ENCODE data around the gene AGPS.

AGPS gene

DNA sequence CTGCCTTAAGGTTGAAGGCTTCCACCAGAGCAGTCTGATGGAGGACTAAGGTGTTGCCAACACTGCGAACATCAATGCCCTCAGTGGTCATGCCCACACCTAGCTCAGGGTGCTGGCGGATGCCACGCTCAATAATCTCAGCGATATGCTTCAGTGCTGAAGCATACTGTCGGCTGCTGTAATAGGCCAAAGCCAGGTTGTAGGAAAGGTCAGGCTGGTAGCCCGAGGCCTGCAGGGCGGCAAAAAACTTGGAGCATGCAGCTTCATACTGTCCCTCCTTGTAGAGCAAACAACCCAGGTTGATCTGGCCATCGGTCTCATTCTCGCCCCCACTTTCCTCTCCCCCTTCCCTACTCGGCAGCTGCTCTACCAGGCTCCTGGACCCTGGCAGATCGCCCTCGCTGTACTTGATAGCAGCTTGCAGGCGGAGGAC, 159.4 kb downstream of the AGPS start:
- no peak for DNase-seq (ENCODE audit: low read depth)

DNA sequence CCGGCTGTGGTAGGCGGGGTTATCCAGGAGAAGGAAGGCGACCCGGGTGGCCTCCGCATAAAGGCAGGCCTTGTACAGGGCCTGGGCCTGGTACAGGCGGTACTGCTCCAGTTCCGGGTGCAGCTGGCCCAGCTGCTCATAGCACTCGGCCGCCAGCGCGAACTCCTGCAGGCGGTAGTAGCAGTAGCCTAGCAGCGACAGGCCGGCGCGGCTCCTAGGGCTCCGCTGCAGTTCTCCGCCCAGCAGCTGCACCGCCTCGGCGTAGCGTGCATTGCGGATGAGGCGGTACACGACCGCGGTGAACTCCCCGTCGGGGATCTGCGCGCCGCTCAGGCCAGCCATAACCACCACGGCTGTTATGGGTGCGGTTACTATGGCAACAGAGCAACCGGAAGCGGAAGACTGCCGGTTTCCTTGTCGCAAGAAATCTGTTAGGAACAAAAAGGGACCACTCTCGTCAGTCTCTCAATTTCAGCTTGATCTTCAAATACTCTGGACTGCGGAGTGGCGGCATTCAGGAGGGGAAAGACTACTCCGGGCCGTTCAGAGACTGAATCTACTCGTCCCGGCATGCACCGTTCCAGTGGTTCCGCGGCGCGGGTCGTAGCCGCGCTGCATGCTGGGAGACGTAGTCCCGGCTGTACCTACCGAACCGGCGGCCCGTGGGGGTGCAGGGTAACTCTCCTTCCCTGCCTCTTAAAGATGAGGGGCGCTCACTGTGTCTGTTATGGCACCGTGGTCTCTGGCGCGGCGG, 160.0 kb downstream of the AGPS start:
- DNase-seq (ENCODE audit: low read depth), result peak; percentile 82

DNA sequence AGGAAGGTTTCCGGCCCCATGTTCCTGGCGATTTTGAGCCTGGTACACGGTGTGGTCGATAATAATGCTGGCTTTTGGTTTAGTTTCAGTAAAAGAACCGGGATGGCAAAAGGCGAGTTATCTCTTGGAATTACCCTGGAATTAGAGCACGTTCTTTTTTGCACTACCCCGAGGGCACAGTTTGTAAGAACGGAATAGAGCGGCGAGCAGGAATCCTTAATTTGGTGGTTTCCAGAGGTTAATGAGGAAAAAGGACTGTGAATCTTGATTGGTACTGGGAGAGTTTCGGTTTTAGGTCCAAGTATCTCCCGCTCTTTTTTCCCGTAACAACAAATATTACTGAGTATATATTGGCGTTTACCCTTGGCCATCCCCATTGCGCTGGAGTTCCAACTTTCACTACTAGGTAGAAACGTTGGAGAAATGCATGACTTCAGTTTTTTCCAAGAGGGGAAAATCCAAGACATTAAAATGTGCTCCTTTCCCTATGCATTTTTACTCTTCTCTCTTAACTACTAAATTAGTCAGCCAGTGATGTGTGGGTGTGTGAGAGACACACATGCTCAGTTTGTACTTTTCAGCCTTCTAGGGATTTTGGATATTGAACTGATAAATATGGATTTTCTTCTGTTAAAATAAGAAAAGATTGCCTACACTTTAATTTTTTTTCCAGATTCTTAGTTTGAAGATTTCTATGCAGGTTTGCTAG, 160.8 kb downstream of the AGPS start:
- DNase-seq (ENCODE audit: low read depth), result no peak

DNA sequence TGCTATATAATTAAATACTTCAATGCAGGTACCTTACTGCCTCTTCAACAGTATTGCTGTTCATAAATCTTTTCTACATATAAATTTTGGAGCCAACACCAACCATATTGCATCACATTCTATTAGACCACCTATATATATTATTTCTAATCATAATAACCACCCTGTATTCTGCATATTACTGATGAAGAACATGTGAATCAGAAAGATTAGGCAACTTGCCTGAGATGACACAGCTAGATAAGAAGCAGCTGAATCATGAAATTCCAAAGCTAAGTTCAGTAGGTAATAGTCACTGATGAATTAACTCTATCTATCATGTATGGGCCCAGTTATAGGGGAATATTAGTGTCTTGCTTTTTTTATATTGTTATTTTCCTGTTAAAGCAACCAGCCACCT, 161.8 kb downstream of the AGPS start:
- DNase-seq (ENCODE audit: low read depth), result no peak

DNA sequence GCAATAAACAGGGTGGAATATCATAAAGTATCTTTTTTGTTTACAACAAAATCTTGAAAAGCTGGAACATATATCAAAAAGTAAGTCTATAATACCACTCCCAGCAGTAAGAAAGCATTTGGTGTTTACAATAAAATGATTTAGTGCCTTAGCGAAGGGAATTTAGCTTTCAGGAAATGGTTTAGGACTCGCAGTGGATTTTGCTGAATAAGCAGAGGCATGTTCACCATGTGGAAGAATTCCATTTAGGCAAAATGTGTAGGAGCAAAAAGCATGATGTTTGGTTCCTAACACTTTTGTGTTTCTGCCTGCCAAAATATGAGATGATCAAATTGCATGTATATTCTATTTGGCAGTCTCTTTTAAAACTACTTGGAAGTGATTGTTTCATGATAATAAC, 163.6 kb downstream of the AGPS start:
- no peak for DNase-seq (ENCODE audit: low read depth)

DNA sequence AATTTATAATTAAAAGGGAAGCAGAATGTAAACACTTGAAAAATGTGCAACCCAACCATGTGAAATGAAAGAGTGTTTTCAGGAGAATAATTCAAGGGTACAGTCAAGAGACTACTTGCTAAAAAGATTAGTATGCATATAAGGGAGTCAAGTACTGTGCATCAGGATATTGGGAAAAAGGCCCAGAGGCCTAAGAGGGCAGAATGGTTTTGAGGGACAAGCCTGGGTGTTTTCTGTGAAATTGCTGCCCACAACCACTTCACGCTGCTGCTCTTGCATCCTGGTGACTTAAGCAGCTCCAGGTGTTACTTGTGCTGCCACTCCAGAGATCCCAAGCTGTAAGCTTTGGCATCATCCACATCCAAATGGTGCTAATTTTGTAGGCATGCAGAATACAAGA, 165.2 kb downstream of the AGPS start:
- no peak for DNase-seq (ENCODE audit: low read depth)

DNA sequence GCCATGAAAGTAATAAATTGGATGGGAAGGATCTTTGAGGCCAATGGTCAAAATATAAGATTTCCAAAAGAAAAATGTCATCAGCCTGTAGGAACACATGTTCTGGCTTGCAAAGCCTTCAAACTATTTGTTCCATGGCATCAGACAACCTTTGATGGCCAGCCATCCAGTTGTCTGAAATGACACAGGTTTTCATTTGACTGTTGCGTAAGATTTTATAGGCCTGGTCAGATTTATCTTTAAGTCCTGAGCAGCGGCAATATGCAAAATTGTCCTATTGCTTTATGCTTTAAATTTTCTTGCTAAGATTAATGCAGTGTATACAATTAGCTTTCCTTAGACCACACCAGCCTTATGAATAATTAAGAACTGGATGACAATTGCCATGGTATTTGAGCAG, 167.1 kb downstream of the AGPS start:
- no peak for DNase-seq (ENCODE audit: low read depth)

DNA sequence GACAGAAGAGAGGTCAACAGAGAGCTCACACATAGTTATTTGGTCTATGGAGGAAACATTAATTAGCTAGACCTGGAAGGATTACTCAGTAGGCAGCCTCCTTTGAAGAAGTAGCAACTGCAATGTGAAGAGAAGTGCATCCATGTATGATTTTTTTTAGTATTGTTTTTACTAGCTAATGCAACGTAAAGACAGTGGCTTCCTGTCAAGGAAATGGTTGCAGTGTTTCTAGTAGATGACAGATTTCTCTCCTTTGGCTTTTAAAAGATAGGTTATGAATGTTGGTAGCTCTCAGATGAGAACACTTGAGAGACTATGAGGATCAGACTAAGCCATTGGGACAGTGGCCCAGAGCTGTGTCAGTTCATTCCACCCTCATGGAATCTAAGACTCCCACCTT, 175.8 kb downstream of the AGPS start:
- no peak for DNase-seq (ENCODE audit: low read depth)

DNA sequence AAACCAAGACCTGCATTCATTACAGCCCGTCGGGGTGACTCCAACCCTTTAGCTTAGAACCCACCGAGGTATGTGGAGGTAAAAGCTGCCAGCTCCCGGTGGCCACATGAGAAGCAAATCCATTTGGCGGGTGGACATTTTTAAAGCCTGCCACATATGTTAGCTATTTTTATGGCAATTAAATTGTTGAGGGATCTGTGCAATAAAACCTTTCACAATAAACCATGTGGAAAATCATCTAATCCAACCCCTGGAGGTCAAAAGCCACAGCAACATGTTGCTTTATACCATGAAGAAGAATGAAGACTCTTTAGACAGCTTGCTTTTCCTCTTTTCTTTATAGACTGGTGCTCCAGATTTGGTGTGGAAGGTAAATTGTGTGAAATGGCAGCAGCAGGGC, 176.3 kb downstream of the AGPS start:
- DNase-seq (ENCODE audit: low read depth), result no peak

DNA sequence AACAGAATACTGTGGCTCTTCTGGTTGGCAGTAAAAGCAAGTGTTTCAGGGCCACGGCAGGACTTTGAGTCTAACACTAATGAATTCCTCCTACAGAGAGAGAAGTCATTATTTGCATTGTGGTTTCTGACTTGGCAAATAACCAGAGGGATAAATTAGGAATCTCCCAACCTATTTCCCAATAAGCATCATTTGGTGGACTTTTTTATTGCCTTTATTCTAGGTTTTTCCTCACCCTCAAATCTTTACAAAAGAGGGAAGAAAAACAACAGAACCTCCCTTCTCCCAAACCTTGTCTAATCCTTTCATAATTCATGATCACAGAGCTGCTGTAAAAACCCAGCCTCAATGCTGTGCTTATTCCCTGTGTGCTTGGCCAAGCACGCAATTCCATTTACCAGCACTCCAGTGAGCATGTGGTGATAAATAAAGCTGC, 179.7 kb downstream of the AGPS start:
- no peak for DNase-seq (ENCODE audit: low read depth)

DNA sequence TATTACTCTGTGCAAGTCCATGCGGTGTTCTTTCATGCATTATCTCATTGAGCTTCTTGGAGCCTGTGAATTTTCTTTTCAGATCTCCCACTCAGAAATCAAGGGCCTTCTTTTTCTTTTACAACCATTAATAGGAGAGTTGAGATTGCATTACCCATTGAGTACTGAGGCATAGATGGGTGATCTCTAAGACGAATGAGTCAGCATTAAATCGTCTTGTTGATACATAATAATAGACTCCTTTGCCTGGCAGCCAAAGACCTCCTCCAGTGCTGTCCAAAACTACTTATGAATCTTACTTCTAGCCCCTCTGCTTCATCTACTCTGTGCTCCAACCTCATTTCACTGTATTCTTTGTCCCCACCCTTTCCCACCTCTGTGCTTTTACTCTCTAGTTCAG, 180.5 kb downstream of the AGPS start:
- DNase-seq (ENCODE audit: low read depth), result no peak

DNA sequence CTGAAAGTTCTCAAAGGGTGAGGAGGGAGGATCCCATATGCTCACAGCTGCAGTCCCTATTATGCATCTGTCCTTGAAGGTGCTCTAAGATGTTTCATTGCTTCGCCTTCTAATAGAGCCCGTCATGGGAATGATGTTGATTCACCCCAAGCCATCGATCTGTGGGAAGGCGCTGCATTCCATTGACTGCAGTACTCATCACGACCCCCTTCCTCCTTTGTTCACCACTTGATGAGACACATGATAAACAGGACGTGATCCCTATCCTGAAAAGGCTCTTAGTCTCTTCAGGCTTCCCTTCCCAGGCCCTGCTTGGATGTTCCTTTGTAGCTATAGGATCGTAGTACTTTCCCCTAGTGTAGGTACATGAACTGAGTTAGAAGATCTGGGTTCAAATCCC, 181.8 kb downstream of the AGPS start:
- DNase-seq (ENCODE audit: low read depth), result no peak

DNA sequence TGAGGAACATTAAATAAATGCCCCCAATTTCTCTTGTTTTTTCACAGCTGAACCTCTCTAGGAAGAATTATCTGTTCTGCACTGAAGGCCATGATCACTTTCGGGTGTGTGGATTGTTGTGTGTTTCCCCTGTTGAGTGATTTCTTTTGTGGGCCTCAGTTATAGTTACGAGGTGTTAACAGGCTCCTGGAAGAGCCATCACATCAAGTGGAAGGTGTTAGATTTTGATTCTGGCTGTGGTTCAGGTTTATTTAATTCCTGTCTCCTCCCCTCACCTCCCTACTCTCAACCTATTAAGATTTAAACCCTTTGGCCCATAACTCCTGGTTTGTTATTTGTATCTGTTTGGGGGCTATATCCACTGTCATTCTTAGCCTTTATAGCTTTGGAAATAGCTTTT, 182.8 kb downstream of the AGPS start:
- no peak for DNase-seq (ENCODE audit: low read depth)

DNA sequence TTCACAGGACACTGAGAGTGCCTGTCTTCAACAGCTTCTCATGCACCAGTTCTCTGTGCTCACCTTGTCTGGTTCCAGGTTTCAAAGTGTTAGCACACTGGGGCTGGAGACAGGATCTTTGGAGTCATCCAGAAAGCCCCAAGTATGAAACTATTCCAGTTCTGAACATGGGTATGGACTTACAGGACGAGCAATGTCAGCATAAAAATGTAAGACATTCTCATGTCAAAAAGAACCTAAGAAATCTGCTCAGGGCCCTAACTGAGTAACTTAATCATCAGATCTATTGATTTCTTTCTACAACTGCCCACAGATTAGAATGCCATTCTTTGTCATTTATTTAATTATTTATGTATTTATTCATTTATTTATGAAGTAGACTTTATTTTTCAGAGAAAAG, 184.5 kb downstream of the AGPS start:
- DNase-seq (ENCODE audit: low read depth), result no peak

DNA sequence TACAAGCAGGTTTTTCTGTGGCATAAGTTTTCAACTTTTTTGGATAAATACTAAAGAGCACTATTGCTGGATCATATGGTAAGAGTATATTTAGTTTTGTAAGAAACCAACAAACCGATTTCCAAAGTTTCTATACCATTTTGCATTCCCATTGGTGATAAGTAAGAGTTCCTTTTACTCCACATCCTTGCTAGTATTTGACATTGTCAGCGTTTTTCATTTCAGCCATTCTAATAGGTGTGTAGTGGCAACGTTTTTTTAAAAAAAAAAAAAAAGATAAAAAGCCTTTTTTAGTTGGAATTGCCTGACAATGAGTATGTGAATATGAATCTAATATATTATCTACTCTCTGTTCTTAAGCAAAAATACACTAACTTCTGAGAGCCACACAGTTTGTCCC, 185.9 kb downstream of the AGPS start:
- DNase-seq (ENCODE audit: low read depth), result no peak

DNA sequence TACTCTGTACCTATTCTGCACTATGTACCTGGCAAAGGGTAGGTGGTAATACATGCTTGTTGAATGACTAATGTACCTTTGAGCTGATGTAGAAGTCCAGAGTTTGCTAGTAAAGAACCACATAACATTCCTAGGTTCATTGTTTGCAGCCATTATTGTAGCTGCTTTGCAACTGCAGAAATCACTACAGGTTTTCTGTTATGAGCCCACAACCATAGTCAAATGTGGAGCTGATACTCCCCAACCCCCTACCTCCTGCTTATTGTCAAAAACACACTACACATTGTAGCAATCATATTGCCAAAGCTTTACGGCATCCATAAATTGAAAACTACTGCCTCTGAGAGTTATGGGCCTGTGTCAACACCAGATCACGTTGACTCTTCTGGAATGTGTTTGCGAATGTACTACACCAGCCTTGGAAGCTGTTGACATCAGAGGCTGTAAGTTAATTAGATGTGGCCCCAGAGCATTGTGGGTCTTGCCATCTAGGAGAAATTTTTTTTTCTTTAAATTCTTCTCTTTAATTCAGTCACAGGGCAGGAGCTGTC, 187.0 kb downstream of the AGPS start:
- no peak for DNase-seq (ENCODE audit: low read depth)

DNA sequence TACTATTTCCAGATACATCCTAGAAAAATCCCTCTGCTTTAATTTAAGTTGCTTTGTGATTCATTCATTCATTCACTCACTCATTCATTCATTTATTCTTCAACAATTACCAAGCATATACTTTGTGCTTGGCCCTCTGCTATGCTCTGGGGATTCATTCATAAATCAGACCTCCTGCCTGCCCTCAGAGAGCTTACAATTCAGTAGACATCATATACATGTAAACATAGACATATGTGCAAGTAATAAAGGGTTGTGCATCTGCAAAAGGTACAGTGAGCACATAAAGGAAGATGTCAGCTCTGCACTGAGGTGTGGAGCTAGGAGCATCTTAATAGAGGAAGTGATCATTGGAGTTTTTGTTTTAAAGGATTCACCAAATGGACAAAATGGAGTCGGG, 189.4 kb downstream of the AGPS start:
- no peak for DNase-seq (ENCODE audit: low read depth)

DNA sequence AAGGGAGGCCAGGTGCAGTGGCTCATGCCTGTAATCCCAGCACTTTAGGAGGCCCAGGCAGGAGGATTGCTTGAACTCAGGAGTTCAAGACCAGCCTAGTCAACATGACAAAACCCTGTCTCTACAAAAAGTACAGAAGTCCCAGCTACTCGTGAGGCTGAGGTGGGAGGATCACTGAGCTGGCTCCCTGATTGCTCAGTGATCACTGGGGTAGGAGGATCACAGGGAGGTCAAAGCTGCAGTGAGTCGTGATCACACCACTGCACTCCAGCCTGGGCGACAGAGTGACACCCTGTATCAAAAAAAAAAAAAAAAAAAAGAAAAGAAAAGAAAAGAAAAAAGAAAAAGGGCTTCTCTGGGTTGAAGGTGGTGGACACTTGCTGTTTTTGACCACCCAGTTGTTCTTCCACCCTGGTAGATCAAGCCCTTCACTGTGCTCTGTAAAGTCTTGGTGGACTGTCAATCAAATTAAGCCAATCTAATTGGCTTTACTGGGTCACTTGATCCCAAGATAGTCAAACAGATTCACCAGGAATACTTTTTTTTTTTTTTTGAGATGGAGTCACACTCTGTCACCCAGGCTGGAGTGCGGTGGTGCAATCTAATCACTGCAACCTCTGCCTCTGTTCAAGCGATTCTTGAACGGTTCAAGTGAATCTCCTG, 191.6 kb downstream of the AGPS start:
- DNase-seq (ENCODE audit: low read depth), result no peak

DNA sequence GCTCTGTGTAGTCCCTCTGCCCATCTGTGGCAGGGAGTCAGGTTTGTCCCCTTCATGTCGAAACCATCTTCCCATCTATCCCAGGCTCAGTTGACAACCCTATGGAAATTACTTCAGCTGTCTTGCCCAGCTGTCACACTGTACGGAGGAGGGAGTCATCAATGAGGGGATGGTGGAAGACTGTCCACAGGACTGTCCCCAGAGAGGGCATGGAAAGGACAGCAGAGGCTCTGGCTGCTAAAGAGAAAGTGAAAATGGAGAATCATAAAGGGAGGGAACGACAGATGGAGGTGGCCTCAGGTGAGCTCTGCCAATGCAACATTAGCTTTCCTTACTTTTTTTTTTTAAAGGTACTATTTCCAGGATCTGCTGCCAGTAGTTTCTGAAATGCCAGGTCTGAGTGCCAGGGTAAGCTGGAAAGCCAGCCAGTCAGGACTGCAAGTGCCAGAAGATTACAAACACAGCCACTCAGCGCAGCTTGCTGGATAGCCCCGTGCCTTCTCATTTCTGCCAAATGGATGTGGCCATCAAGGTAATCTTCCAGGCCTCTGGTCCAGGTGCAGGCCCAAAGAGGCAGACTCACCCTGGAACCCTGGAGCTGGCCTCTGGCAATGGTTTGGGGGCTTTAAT, 192.8 kb downstream of the AGPS start:
- DNase-seq (ENCODE audit: low read depth), result no peak

DNA sequence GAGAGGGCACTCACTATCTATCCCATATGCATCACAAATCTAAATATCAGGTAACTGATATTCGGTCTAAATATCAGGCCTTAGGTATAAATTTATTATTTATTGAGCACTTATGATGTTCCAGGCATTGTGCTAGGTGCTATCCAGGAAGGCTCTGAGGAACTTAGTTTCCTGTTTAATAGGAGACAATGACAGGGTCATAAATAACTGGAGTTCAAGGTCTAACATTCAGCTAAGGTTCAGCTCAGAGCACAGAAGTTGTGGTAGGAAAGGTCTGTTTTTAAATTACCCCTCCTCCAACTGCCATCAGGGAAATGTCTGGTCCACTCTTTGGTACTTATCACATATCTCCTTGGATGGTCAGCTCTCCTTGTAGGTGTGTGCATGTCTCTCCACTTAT, 193.6 kb downstream of the AGPS start:
- DNase-seq (ENCODE audit: low read depth), result no peak

DNA sequence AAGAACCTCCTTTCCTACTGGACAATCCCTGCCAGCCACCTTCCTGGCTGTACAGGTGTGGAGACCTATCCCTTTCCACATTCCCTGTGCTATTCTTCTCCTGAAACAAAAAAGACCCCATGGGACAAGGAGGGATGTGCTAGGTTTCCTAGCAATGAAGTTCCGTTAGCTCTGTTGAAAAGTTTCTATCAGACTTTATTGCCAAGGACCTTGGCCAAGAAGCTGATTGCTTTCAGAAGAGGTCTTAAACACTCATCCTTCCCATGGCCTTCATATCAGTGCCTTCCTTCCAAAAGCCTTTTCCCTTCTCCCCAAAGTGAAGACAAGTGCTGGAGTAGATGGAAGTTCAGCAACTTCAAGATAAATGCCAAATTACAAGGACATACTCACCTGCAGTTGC, 194.8 kb downstream of the AGPS start:
- DNase-seq (ENCODE audit: low read depth), result no peak

DNA sequence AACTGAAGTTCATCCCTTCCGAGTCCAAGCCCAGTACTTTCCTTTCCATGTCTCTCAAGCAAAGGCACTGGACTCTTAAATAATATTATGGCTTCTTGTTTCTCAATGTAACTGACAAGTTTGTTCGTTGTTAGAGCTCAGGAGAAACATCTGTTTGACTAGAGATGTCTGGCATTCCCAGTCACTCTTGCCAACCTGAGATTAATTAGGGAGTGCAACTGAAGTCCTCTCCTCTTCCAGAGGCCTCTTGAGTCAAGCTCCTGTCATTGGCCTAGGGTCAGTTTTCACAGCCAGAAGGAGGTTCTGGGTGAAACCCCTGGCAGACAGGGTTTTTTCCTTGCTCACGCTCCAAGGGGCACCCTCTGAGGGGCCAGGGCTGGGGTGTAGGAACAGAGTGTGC, 196.1 kb downstream of the AGPS start:
- DNase-seq (ENCODE audit: low read depth), result no peak

DNA sequence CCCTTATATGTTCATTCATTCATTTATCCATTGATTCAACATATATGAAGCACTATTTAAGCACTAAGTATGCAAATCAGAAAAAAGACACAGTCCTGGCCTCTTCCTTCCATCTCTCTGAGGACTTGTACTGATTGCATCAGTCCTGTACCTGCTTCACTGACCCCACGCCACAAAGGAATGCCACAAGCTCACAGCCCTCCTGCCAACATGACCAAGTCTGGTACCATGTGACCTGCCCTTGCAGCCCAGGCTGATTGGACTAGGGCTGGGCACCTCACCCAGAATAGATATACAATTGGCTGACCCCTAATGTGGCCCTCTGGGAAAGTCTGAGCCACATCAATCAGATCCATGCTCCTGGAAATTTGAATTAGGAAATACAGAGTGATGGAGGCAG, 196.6 kb downstream of the AGPS start:
- DNase-seq (ENCODE audit: low read depth), result no peak

Data from activated gamma-delta T cell treated with anti-CD3 and anti-CD28 coated beads, Interleukin-2, amount 50 U/mL, for 16 hours (primary cell).